Measurements from ENCODE around the gene TMEM240.

DNA sequence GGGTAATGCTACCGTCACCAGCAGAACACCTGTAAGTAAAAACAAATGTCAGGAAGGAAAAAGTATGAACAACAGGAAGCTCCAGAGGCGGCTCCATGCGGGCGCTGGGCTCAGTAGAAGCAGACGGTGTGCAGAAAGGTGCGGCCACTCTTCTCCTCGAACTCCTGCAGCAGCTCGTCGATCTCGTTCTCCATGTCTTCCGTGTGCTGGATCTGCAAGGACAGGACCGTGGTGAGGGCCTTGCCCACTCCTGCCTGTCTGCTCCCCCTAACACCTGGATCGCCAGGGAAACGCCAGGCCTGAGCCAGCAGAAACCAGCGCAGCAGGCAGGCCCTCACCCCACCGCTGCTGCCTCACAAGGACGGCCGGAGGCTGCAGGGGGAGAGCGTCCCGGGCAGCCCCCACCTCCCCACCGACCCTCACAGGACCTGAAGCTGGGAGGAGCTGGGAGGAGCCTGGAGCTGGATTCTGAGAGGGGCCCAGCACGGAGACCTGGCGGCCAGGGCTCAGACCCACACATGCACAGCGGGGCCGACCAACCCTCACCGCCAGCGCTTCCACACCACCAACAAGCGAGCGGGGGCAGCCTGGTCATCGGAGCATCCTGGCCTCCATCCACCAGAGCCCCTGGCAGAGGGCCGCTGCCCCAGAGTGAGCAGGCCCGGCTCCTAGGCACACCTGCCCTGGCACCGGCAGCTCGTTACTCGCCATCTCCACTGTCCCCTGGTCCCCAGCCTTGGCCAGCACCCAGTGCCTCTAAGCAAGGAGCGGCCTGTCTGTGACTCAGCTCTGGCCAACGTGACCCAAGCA, 1.7 kb upstream of the TMEM240 start:
- TF ChIP-seq, protein P1, sequence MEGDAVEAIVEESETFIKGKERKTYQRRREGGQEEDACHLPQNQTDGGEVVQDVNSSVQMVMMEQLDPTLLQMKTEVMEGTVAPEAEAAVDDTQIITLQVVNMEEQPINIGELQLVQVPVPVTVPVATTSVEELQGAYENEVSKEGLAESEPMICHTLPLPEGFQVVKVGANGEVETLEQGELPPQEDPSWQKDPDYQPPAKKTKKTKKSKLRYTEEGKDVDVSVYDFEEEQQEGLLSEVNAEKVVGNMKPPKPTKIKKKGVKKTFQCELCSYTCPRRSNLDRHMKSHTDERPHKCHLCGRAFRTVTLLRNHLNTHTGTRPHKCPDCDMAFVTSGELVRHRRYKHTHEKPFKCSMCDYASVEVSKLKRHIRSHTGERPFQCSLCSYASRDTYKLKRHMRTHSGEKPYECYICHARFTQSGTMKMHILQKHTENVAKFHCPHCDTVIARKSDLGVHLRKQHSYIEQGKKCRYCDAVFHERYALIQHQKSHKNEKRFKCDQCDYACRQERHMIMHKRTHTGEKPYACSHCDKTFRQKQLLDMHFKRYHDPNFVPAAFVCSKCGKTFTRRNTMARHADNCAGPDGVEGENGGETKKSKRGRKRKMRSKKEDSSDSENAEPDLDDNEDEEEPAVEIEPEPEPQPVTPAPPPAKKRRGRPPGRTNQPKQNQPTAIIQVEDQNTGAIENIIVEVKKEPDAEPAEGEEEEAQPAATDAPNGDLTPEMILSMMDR (IDR thresholded peaks at IDR 0.05) = no peak
- TF ChIP-seq POLR2A (IDR thresholded peaks at IDR 0.05) = no peak

All from Peyer's patch (tissue), 4 donors.